Adrenal gland (tissue), 12 donors: Measurements from ENCODE around the gene SERPINA9. TPM values are rescaled to one million over a fixed set of nuclear protein-coding genes. Genes with fewer than 3 reads are reported as not detected.
"Not testable (repeated sequence)": the region's sequence is repeated elsewhere in the genome, so short reads cannot be mapped to it uniquely, and the experiment has no call there.

Experiments used
- DNase-seq, 7 donors: peaks; one replicate each; pipeline ENCODE4 v3.0.0-alpha.2; 2019 to 2020
- H3K27ac ChIP-seq, 5 donors: fragments of 200-600 bp; sonication (generic) in 4 of 5; 1 replicate in 3 of 5; 2 replicates in 2 of 5; pipeline versions ENCODE4 v1.5.1 to v1.8.0; 2016 to 2020; ENCODE audit warnings: mild to moderate bottlenecking in 1 of 5
- H3K27me3 ChIP-seq: fragments of 200-600 bp; 2 replicates; pipeline ENCODE4 v1.8.0; 2021
- H3K36me3 ChIP-seq, 2 donors: fragments of 200-600 bp; replicated peaks in 1 of 2; 1 replicate in 1 of 2; 2 replicates in 1 of 2; pipeline versions ENCODE4 v1.5.1 to v1.8.0; 2018 to 2022
- H3K4me1 ChIP-seq, 2 donors: fragments of 200-600 bp; replicated peaks in 1 of 2; 1 replicate in 1 of 2; 2 replicates in 1 of 2; pipeline versions ENCODE4 v1.5.1 to v1.8.0; 2018 to 2021
- H3K4me3 ChIP-seq, 4 donors: fragments of 200-600 bp; sonication (generic) in 3 of 4; one replicate each; pipeline ENCODE4 v1.5.1; 2016 to 2018
- H3K9me3 ChIP-seq, 3 donors: fragments of 200-600 bp; sonication (generic) in 1 of 3; replicated peaks in 1 of 3; 1 replicate in 2 of 3; 2 replicates in 1 of 3; pipeline versions ENCODE4 v1.5.1 to v1.8.0; 2016 to 2021
- CTCF ChIP-seq, 6 experiments: fragments of 450-650 bp in 4 of 6; fragments of 200-600 bp in 2 of 6; sonication (generic) in 1 of 6; IDR thresholded peaks; 1 replicate in 5 of 6; 2 replicates in 1 of 6; pipeline versions ENCODE4 v1.5.1 to v1.8.0; 2016 to 2021; ENCODE audit warnings: antibody characterized with exemption in 6 of 6, mild to moderate bottlenecking in 2 of 6, moderate library complexity in 1 of 6
- POLR2A ChIP-seq, 2 donors: fragments of 450-650 bp; IDR thresholded peaks; one replicate each; pipeline ENCODE4 v1.6.1; 2017; ENCODE audit warnings: antibody characterized with exemption in 2 of 2, mild to moderate bottlenecking in 2 of 2, moderate library complexity in 1 of 2
- WGBS, 4 donors: extraction: QIAGEN DNeasy Blood & Tissue Kit in 2 of 4; methylation state at CpG; one replicate each; pipeline versions ENCODE4 v1.1.5 to v1.1.7; 2013 to 2017; 5-methylcytosine and 5-hydroxymethylcytosine counted together
- intact Hi-C, 2 donors: fragments of 100-400 bp; cut with DNase I; formaldehyde crosslinking; loops; one replicate each; pipeline versions ENCODE4 v1.14.1 to v1.15.0; 2022 to 2023
- polyA plus RNA-seq, 3 donors: library from polyadenylated mRNA; stranded (reverse); fragments of 200-250 nt in 2 of 3; fragments of 350-450 nt in 1 of 3; fragmentation: Illumina TruSeq in 1 of 3; extraction: RNeasy Lipid Tissue Mini Kit (QIAGEN cat#74804) in 1 of 3; gene quantifications; one replicate each; pipeline ENCODE4 v1.2.3, GENCODE V29; 2013 to 2014
- total RNA-seq, 9 donors: library from RNA; depleted of rRNA in 4 of 9; stranded (reverse); fragments of >200 nt in 4 of 9; fragments of 120-200 nt in 1 of 9; fragmentation: NEBNext Ultra II Directional in 1 of 9; extraction: Animal tissue kit (Norgen Biotek cat#: 25700) in 1 of 9; gene quantifications; one replicate each; pipeline versions ENCODE4 v1.1.0 to v1.2.4, GENCODE V29; 2013 to 2023
- donor health status: healthy with polysubstance abuse.
- donor health status: Bipolar disorder and iron deficiency.
- donor health status: DM: yes; HTN: yes; CAD: no.
- donor health status: DM: no; HTN: no; CAD: no.
- donor health status: DM: no; HTN: no; CAD: no.
- donor health status: DM: yes; HTN: yes; CAD: no.

The SERPINA9 gene
- total and polyA plus RNA-seq, 12 donors, result not detected

- WGBS, 4 donors, result 84 to 93% (median 88%) methylated on average over 10 of the region's 10 CpGs
- Histone ChIP-seq H3K4me1 (no peaks in the 10 kb centered on the region), H3K27me3 (no peaks in the 10 kb centered on the region)
These were observed 7.1 kb upstream of the SERPINA9 start for GRCh38 chr14:94483071-94483451.

GRCh38 chr14:94482132-94483070 lies 6.4 kb upstream of the SERPINA9 start:
- not testable (repeated sequence) for H3K4me1 ChIP-seq, H3K27ac ChIP-seq, DNase-seq, H3K27me3 ChIP-seq, H3K36me3 ChIP-seq, H3K9me3 ChIP-seq, H3K4me3 ChIP-seq
- intact Hi-C loops, result loop anchor here in 1 of 2 donors (10.0 kb wide), 1 partner anchor 58 kb away; no protein-coding TSS in a partner anchor
- 68 to 80% (median 75%) methylated on average over 9 to 10 of the region's 10 CpGs for WGBS, 4 donors

More at GRCh38 chr14:94483071-94483451, 7.1 kb upstream of the SERPINA9 start:
- no peak for TF ChIP-seq CTCF (IDR thresholded peaks at IDR 0.05)
- TF ChIP-seq POLR2A (IDR thresholded peaks at IDR 0.05), result no peak
- DNase-seq, result no peak
- Histone ChIP-seq H3K9me3 (no peaks in the 10 kb centered on the region), H3K36me3 (no peaks in the 10 kb centered on the region), H3K4me3 (no peak overlapping the region), H3K27ac (no peak overlapping the region)
- intact Hi-C loops, result loop anchor here in 1 of 2 donors (10.0 kb wide), 1 partner anchor 58 kb away; no protein-coding TSS in a partner anchor

GRCh38 chr14:94481468-94482131 lies 5.6 kb upstream of the SERPINA9 start:
- no peaks in the 10 kb centered on the region for H3K9me3 ChIP-seq
- no peaks in the 10 kb centered on the region for H3K4me1 ChIP-seq
- 68 to 84% (median 77%) methylated on average over 4 to 5 of the region's 5 CpGs for WGBS, 4 donors
- no peaks in the 10 kb centered on the region for H3K27me3 ChIP-seq
- intact Hi-C loops, result loop anchor here in 1 of 2 donors (10.0 kb wide), 1 partner anchor 57 kb away; no protein-coding TSS in a partner anchor
- H3K4me3 ChIP-seq, result no peak overlapping the region
- no peak overlapping the region for H3K27ac ChIP-seq
- no peak for TF ChIP-seq CTCF (IDR thresholded peaks at IDR 0.05)
- no peak for TF ChIP-seq POLR2A (IDR thresholded peaks at IDR 0.05)
- no peak for DNase-seq
- H3K36me3 ChIP-seq, result no peaks in the 10 kb centered on the region

GRCh38 chr14:94480809-94481208 lies 4.8 kb upstream of the SERPINA9 start:
- 5 to 15% (median 12%) methylated on average over 2 of the region's 2 CpGs for WGBS, 4 donors
- no peak for TF ChIP-seq CTCF (IDR thresholded peaks at IDR 0.05)
- TF ChIP-seq POLR2A (IDR thresholded peaks at IDR 0.05), result no peak
- no peak overlapping the region for H3K27ac ChIP-seq

More at GRCh38 chr14:94480809-94481208, 4.8 kb upstream of the SERPINA9 start:
- DNase-seq, result no peak
- no peaks in the 10 kb centered on the region for H3K9me3 ChIP-seq
- no peaks in the 10 kb centered on the region for H3K4me1 ChIP-seq
- intact Hi-C loops, result loop anchor here in 1 of 2 donors (10.0 kb wide), 1 partner anchor 56 kb away; no protein-coding TSS in a partner anchor
- no peaks in the 10 kb centered on the region for H3K27me3 ChIP-seq
- H3K4me3 ChIP-seq, result no peak overlapping the region
- H3K36me3 ChIP-seq, result no peaks in the 10 kb centered on the region
